Retina (tissue), 1 donor: Measurements from ENCODE around the gene DTNA.

Source experiments
- DNase-seq: peaks from one replicate; pipeline ENCODE4 v3.0.0-alpha.2; 2016

Gene DTNA

DNA sequence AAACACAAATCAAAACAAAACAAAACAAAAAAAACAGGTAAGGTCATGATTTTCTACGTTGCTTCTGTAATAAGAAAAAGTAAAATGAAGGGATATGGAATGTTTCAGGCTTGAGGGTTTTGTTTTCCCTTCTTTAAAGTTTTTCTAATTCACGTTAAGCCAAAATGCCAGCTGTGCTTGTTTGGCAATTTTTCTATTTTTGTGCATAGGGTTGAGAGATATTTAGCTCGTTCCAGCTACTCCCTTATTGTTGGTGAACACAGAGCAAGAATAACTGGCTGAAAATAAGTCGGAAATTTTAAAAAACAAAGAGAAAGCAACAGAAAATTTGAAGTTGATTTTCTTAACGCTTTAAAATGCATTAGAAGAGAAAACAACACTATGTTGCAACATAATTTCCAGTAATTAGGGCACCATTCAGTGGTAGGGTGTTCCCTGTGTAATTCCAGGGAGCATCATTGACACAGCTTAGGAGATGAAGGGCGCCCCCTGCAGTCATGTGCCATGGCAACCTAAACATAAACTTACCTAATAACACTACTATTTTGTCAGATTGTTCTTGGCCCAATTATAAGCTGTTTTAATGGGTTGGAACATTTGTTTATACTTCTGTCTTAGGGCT is 99.5 kb downstream of the DTNA start:
- no peak for DNase-seq

DNA sequence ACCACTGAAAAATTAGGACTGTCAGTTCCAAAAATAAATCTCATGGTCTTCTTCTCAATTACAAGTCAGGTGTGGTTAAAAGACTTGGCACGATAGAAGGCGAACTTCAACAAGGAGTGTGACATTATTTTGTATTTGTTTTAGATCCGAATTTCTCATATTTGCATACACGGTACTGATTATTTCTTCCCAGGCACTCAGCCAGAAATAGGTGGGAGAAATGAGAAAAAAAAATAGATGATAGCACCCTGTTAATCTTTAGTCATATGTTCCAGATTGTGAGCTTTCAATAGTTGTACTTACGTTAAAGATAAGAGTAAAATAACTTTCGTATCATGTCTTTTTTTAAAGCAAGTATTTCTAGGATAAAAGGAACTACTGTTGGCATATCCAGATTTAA is 106.1 kb downstream of the DTNA start:
- DNase-seq = no peak

DNA sequence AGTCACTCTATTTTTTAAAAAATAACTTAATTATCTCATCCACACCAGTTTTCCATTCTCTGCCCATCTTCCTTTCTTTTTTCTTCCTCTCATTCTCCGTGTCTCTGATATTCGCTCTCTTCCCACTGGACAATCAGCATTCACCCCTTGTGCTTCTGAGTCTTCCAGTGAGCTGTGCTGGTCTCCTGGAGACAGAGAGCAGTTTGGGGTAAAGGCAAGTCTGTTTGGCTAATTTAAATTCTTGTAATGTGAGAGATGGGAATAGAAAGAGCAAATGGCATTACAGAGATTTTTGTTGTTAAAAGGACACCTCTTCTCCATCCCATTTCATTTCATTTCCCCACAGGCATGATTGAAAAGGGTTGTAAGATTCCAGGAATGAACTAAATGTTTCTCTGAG is 107.5 kb downstream of the DTNA start:
- DNase-seq = no peak

DNA sequence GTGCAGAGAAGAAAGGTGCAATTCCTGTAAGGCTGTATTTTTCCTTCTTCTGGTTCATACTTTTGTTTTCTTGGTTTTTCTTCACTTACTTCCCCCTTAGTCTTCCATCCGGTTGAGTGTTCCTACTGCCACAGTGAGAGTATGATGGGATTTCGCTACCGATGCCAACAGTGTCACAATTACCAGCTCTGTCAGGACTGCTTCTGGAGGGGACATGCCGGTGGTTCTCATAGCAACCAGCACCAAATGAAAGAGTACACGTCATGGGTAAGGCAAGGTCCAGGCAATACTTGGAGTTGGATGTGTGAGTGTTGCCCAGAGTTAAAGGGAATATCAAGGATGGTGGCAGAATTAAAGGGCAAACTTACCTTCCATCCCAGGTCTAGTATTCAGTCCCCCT is 108.0 kb downstream of the DTNA start:
- DNase-seq = no peak

DNA sequence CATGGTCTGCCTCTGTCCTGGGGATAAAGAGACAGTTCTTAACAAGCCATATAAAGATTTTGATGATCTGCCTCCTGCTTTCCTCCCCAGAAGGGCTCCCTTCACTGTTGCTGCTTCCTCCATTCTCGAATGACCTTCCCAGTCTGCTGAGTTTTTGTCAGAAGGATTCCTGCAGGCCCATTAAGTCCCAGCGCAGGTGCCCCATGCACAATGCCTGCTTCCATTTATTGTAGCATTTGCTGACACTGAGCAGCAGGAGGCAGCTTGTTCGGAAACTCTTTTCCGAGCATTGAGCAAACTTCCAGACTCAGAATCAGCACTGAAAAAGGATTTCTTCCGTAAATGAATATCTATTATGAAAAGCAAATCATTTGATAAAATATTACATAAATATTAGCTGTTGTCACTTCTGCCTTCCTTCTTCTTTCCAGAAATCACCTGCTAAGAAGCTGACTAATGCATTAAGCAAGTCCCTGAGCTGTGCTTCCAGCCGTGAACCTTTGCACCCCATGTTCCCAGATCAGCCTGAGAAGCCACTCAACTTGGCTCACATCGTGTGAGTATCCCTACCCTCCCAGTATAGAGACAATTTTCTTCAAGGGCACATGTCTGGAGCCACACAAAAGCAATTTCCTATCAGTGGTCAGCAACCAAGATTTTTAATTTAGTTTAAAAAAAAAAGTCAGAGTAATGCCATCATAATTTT is 110.4 kb downstream of the DTNA start:
- no peak for DNase-seq

DNA sequence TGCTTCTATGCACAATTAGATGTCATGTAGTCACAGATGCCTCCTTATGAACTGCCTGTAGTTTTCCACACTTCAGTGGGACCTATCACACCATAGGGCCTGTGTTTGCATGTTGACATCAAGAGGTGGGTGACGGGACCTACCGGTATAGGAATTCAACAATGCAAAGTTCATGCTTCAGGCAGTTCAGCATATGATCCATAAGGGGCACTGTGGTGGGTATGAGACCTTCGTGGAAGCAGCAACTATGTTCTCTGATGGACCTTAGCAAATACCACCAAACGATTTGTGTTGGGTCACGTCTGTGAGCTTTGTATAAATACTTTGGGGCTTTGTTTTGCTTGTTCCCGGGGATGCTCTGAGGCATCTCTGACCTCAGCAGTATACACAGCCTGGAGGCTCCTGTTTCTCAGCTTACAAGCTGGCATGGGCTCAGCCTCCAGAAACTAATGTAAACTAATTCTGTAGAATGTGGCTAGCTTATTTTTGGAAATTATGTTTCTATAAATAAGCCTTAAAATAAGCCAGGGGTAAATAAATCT is 111.6 kb downstream of the DTNA start:
- no peak for DNase-seq

DNA sequence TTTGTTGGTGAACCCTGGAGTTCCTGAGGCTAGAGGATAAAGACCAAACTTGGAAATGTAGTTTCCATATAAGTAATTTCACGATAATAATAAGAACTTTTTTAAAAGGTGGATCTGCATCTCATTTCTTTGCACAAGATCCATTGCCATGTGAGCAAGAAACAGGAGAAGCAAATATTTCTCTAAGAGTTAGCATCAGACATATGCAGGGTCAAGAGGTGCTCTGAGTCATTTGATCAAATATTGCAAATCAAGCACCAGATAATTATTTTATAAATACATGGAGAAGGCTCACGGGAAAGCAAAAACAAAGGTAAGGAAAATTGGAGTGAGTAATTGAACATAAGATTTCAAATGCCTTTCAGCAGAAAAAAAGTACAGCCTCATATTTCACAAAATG is 118.0 kb downstream of the DTNA start:
- DNase-seq = no peak

DNA sequence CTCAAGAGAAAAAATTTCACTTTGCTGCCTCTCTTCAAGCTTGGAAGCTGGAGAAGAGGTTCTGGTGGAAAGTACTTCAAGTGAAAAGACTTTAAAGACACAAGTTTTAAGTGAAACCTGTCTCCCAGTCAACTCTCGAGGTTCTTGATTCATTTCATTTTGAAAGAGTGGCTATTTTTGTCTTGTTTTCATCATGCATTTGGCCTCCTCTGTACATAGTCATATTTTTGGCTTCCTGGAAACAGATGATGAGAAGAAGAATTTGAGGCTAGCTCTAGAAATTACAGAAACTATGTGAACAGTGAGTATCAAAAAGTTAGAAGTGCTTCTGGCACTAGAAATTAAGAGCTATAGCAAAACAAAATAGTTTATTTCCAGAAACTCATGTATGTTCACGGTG is 124.8 kb downstream of the DTNA start:
- no peak for DNase-seq

DNA sequence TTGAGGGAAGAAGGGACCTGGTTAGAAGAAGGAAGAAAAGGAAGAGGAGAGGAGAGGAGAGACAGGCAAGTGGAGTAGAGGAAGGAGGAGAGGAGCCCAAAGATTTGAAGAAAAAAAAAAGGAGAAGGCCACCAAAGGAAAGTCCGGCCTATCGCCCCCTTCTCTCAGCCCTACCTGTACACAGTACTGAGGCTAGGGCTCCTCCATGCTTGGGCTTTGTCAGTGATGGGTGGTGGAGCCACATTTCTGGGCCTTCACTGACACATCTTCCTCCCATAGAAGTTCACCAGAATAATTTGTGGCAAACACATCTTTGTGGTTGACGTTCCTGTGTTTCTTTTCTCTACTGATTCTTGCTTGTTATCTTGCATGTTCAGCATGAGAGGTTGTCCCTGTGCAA is 125.4 kb downstream of the DTNA start:
- no peak for DNase-seq

DNA sequence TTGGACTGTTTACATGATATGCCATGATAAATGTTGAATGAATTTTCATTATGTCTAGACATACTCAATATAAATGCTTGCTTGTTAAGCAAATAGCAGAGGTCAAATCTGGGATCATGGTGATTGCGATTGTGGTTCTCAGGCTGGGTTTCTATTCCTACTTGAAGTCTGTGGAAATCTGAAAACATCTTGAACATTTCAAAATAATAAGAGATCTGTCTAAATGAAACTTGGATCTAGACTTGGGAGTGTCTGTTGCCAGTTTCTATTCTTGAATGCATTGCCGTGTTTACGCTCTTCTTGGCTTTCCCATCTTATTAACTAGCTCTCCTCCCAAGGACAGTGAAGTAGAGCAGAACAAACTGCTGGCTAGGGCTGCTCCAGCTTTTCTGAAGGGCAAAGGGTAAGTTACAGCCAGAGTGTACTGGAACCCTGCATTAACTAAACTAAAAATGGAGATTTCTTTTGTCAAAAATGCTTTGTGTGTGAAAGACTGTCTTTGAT is 127.7 kb downstream of the DTNA start:
- peak; percentile 69 for DNase-seq

DNA sequence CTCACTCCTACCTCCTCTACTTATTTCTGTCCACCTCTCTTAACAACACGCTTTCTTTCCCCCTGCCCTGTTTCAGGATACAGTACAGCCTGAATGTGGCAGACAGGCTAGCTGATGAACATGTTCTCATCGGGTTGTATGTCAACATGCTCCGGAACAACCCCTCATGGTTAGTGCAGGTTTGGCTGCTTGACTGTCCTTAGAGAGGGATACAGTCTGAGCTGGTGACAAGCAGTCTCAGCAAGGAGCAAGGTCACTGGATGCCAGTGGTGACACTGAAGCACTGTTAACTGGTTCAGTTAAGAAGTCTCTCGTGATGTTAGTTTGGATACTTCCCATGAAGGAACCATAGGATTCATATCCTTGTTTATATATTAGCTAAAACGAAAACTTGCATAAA is 128.6 kb downstream of the DTNA start:
- DNase-seq = peak; percentile 44

DNA sequence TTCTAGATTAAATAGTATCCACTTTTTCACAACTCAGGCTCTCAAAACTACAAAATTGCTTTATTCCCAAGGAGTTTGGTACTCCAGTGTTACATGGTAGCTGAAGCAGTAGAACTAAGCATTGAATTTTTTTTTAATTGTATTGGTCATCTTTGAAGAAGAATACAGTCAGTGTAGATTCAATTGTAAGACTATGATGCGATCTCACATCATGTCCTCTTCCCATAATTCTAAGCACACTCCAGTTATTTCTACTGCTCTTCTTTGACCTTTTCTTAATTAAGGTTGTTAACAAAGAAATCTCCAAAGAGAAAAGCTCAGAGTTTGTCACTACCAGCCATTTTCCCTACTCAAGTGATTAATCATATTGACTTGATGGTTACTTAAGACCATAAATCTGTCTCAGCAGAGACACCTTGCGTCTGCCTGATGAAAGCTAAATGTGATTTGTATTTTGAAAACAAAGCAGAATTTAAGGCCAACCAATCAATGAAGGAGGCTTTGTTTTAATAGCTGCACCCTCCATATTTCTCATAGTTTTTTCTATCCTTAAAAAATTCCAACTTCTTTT is 130.2 kb downstream of the DTNA start:
- DNase-seq = no peak

DNA sequence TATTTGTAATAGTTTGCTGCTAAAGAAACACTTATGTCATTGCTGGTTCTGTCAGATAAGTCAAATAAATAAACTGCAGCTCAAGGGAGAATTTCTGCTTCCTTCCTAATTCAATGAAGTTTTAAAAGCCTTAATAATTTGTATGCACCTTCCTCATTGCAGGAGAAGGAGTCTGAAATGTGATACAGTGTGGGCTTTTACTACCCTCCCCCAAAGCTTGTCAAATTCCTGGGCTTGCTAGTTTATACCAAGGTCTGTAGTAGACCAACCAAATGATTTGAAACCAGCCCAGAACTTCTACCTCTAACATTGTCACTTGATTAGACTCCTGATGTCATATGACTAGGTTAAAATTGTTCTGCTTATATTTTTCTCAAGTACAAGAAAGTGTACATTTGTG is 131.8 kb downstream of the DTNA start:
- no peak for DNase-seq

DNA sequence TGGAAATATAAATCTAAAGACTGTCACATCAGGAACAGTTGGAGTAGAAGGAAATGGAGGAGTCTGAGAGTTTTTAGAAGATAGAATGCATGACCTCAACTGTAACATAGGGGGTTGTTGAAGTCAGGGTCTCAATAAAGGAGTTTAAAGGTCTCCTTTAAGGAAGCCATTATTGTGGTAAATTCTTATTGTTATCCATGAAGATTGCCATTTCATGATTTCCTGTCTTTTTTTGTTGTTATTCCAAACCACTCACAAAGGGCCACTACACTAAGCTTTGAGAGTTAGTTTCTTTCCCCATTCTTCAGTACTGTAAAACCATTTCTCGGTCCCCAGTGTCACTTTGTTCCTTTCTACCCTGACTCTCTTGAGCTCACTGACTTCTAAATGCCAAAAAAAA is 134.0 kb downstream of the DTNA start:
- DNase-seq = no peak

DNA sequence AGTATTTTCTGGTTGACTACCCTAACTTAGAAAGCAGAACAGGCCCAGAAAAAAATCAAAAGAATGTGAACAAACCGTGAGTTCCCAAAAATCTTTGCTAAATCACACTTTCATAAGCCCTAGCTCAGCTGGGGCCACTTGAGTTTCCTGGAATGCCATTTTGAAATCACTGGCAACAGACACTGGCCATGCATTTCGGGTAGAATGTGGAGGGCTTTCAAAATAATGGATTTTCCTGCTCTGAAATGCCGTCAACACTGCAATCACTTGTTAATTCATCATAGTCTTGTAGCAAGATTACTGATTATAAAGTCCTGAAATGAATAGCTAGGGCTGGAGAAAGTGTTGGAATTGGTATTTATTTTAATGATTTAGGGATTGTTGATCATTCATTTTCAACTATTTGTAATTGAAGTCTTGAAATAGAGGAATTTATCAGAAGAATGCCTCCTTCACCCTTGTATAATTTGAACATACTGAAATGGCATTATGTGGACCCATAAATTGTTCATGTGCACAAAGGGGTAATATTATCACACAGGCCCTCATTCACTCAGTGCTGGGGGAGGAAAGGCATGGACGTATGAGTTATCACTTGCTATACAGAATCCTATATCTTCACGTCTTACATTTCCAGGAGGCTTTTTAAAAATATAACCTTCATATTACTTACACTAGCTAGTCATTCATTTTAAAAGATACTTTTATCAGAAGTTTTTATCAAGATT is 134.8 kb downstream of the DTNA start:
- DNase-seq = no peak

DNA sequence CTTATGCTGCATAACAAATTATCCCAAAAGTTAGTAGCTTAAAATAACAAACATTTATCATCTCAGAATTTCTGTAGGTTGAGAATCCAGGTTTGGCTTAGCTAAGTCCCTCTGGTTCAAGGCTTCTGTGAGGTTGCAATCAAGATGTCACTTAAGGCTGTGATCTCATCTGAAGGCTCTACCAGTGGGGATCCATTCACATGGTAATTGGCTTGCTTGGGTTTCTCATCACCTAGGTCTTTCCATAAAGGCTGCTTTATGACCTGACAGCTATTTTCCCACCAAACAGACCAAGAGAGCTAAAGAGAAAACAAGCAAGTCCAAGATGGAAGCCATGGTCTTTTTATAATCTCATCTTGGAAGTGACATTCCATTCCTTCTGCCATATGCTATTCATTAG is 137.3 kb downstream of the DTNA start:
- no peak for DNase-seq

DNA sequence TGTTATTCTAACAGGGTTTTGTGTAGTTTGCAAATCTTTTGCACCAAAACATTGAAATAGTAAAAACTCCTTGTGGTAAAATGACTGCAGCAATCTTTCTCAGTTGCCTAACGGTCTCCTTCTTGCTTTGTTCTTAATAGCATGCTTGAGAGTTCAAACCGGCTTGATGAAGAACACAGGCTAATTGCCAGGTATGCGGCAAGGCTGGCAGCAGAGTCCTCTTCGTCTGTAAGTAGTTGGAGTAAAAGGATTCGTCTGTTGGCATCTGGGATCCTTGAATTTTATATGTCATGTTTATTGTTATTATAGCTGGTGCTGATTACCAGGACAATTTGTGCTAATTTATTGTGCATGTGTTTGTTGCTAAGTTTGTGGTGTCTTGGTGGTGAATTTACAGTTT is 138.1 kb downstream of the DTNA start:
- DNase-seq = peak; percentile 21

DNA sequence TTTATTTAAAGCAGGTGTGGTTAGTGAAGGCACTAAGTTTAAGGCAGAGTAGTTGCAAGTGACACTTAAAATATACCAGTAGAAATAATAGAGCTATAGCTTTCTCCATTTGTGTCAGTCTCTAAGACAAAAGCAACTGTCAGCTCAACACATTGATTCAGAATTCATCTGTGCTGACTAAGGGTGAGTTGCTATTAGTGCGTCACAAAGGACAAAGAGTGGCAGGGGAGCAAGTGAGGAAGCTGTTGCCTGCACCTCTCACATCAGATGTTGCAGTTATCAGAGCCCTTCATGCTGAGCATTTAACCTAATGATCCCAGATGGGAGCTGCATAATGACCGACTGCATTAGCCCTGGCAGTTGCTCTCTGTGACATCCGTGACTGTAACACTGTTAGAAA is 138.6 kb downstream of the DTNA start:
- DNase-seq = peak; percentile 51

DNA sequence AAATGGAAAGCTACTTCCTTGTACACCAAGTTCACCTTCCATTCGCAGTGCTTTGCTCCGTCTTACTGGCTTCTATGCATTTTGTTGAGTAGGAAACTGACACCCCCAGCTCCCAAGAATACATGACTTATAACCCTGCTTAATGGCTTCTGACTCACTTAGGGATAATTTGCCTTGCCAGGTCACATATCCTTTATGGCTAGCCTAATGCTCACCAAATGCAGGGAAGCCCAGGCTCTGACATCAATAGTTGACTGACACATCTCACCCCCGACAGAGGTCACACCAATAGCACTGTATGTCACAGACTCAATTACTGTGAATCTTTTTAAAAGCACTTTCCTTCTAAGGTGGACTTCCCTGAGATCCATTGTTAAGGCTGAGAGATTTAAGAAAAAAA is 147.2 kb downstream of the DTNA start:
- no peak for DNase-seq

DNA sequence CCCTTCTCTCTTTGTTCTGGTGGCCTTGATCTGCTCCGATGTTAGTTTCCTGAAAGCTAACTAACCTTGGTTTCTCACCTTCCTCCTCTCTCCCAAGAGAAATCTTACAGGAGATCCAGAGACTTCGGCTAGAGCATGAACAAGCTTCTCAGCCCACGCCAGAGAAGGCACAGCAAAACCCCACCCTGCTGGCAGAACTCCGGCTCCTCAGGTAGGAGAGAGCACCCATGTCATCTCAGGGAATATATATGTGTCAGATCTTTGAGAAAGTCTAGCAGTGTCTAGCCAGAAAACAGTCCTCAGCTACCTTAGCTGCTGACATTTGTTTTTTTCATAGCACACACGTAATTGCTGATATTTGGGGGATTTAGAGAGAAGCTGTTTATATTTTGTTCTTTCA is 148.1 kb downstream of the DTNA start:
- no peak for DNase-seq

DNA sequence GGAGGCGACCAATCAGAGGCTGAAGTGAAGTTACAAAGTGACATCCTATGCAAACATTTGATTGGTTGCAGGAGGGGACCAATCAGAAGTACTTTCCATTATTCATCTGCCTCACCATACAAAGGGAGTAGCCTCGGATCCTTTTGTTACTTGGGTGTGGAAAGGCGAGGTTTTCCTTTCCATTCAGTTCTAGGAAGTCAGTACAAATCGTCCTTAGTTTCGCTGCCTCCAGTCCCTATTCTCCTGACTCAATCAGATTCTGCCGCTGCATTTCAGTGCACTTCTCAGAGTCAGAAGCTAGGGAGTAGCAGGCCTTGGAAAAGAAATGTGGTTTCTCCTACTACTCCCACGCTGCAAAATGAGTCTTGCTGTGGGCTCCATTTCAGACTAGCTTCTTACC is 149.4 kb downstream of the DTNA start:
- DNase-seq = no peak

DNA sequence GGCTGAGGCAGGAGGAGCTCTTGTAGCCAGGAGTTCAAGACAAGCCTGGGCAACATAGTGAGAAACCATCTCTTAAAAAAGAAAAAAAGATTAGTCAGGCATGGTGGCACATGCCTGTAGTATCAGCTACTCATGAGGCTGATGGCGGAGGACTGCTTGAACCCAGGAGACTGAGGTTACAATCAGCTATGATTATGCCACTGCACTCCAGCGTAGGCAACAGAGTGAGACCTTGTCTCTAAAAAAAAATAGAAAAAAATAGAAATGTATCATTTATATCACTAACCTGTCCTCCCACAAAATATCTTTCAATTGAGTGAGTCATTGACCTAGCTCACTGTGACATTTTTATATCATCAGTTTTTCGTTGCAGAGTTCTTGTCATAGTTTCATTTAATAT is 152.5 kb downstream of the DTNA start:
- DNase-seq = no peak

DNA sequence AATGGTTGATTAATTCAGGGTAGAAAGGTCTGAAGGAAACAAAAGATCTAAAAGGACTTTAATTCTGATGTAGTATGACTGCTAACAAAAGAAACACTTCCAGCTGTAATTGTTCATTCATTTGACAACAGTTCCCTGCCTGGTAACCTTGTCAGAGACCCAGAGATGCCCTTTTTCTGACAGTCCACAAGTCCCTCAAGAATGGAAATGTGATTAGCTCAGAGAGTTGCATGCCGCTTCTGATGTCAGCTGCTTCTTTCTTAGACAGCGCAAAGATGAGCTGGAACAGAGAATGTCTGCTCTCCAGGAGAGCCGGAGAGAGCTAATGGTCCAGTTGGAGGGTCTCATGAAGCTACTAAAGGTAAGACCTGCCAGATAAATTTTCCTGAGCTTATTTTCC is 153.6 kb downstream of the DTNA start:
- peak; percentile 49 for DNase-seq
